Measurements from ENCODE around the gene NRN1L. TPM values are rescaled to one million over a fixed set of nuclear protein-coding genes. Genes with fewer than 3 reads are reported as not detected.

NRN1L gene
- total and polyA plus RNA-seq, 4 donors: 1.1 to 5.8 (median 3.6) TPM

DNA sequence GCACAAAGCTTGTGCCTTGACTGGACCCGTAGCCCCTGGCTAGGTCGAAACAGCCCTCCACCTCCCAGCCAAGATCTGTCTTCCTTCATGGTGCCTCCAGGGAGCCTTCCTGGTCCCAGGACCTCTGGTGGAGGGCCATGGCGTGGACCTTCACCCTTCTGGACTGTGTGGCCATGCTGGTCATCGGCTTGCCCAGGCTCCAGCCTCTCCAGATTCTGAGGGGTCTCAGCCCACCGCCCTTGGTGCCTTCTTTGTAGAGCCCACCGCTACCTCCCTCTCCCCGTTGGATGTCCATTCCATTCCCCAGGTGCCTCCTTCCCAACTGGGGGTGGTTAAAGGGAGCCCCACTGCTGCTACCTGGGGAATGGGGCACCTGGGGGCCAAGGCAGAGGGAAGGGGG lies 43.5 kb downstream of the NRN1L start:
- TF ChIP-seq, protein P1, sequence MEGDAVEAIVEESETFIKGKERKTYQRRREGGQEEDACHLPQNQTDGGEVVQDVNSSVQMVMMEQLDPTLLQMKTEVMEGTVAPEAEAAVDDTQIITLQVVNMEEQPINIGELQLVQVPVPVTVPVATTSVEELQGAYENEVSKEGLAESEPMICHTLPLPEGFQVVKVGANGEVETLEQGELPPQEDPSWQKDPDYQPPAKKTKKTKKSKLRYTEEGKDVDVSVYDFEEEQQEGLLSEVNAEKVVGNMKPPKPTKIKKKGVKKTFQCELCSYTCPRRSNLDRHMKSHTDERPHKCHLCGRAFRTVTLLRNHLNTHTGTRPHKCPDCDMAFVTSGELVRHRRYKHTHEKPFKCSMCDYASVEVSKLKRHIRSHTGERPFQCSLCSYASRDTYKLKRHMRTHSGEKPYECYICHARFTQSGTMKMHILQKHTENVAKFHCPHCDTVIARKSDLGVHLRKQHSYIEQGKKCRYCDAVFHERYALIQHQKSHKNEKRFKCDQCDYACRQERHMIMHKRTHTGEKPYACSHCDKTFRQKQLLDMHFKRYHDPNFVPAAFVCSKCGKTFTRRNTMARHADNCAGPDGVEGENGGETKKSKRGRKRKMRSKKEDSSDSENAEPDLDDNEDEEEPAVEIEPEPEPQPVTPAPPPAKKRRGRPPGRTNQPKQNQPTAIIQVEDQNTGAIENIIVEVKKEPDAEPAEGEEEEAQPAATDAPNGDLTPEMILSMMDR (IDR thresholded peaks at IDR 0.05; ENCODE audit: control extremely low read depth, extremely low read depth): no peak
- WGBS, 2 donors: 87 to 91% methylated on average over 7 of the region's 7 CpGs
- no peak overlapping the region for H3K4me3 ChIP-seq
- no peak for DNase-seq
- H3K27me3 ChIP-seq (ENCODE audit: control insufficient read depth in 3 of 3, insufficient read depth in 3 of 3, low read length in 2 of 3): no peaks in the 10 kb centered on the region
- H3K4me1 ChIP-seq (ENCODE audit: control insufficient read depth in 5 of 5, insufficient read depth in 5 of 5, low read length in 5 of 5): peaks cover 0 to 12% (median 0%) of the 10 kb centered on the region in 5 donors
- no peak for ATAC-seq (ENCODE audit: insufficient read depth, low FRiP score)
- no peaks in the 10 kb centered on the region for H3K9me3 ChIP-seq (ENCODE audit: control insufficient read depth in 4 of 4, insufficient read depth in 3 of 4, low read length in 3 of 4)
- H3K36me3 ChIP-seq (ENCODE audit: control insufficient read depth in 4 of 4, insufficient read depth in 4 of 4, low read length in 4 of 4): peaks cover 0 to 25% (median 16%) of the 10 kb centered on the region in 4 donors
- H3K27ac ChIP-seq (ENCODE audit: low read depth in 1 of 2, low read length in 1 of 2): no peak overlapping the region
- no peak overlapping the region for H3K9ac ChIP-seq (ENCODE audit: insufficient read depth in 1 of 2, low read length in 2 of 2)

DNA sequence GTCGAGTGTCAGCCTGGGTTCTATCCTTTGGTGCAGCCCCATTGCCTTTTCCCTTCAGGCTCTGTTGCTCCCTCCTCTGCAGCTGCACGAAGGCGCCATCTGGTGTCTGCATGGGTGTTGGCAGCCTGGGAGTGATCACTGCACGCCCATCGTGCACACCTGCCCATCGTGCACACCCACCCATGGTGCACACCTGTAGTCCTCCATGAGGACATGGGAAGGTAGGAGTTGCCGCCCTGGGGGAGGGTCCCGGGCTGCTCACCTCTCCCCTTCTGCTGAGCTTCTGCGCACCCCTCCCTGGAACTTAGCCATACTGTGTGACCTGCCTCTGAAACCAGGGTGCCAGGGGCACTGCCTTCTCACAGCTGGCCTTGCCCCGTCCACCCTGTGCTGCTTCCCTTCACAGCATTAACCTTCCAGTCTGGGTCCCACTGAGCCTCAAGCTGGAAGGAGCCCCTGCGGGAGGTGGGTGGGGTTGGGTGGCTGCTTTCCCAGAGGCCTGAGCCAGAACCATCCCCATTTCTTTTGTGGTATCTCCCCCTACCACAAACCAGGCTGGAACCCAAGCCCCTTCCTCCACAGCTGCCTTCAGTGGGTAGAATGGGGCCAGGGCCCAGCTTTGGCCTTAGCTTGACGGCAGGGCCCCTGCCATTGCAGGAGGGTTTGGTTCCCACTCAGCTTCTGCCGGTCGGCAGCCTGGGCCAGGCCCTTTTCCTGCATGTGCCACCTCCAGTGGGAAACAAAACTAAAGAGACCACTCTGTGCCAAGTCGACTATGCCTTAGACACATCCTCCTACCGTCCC lies 44.1 kb downstream of the NRN1L start:
- Histone ChIP-seq H3K27me3 (ENCODE audit: control insufficient read depth in 3 of 3, insufficient read depth in 3 of 3, low read length in 2 of 3) (no peaks in the 10 kb centered on the region), H3K27ac (ENCODE audit: low read depth in 1 of 2, low read length in 1 of 2) (no peak overlapping the region), H3K9ac (ENCODE audit: insufficient read depth in 1 of 2, low read length in 2 of 2) (no peak overlapping the region), H3K9me3 (ENCODE audit: control insufficient read depth in 4 of 4, insufficient read depth in 3 of 4, low read length in 3 of 4) (no peaks in the 10 kb centered on the region), H3K4me1 (ENCODE audit: control insufficient read depth in 5 of 5, insufficient read depth in 5 of 5, low read length in 5 of 5) (peaks cover 0 to 12% (median 0%) of the 10 kb centered on the region in 5 donors), H3K4me3 (no peak overlapping the region), H3K36me3 (ENCODE audit: control insufficient read depth in 4 of 4, insufficient read depth in 4 of 4, low read length in 4 of 4) (peaks cover 0 to 28% (median 17%) of the 10 kb centered on the region in 4 donors)
- TF ChIP-seq, protein P1 (IDR thresholded peaks at IDR 0.05; ENCODE audit: control extremely low read depth, extremely low read depth): peak; percentile 89
- peak; percentile 62 to 67 (median 64) for DNase-seq
- peak; percentile 56 for ATAC-seq (ENCODE audit: insufficient read depth, low FRiP score)
- 54 to 61% methylated on average over 16 of the region's 16 CpGs for WGBS, 2 donors

DNA sequence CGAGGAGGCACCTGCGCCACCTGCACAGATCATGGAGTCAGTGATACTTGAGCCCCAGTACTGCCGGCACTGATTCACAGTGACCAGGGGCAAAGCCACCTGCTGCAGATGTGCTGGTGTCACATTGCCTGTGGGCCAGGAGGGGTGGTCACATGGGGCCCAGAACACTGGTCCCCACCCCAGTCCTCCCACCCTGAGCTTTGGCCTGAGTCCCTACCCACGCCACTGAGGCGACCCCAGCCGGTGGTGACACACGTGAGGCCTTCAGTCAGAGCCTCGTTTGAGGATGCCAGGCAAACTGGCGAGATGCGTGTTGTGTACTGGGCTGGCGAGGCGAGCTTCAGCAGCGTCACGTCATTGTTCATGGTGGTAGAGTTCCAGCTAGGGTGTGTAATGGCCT lies 45.5 kb downstream of the NRN1L start:
- H3K4me3 ChIP-seq: no peak overlapping the region
- no peak for DNase-seq

More for the DNA sequence above, 45.5 kb downstream of the NRN1L start:
- 93 to 96% methylated on average over 14 of the region's 14 CpGs for WGBS, 2 donors
- Histone ChIP-seq H3K4me1 (ENCODE audit: control insufficient read depth in 5 of 5, insufficient read depth in 5 of 5, low read length in 5 of 5) (peaks cover 0 to 14% (median 0%) of the 10 kb centered on the region in 5 donors), H3K9ac (ENCODE audit: insufficient read depth in 1 of 2, low read length in 2 of 2) (no peak overlapping the region), H3K27ac (ENCODE audit: low read depth in 1 of 2, low read length in 1 of 2) (no peak overlapping the region), H3K27me3 (ENCODE audit: control insufficient read depth in 3 of 3, insufficient read depth in 3 of 3, low read length in 2 of 3) (no peaks in the 10 kb centered on the region), H3K9me3 (ENCODE audit: control insufficient read depth in 4 of 4, insufficient read depth in 3 of 4, low read length in 3 of 4) (no peaks in the 10 kb centered on the region), H3K36me3 (ENCODE audit: control insufficient read depth in 4 of 4, insufficient read depth in 4 of 4, low read length in 4 of 4) (peaks cover 0 to 39% (median 18%) of the 10 kb centered on the region in 4 donors)
- no peak for ATAC-seq (ENCODE audit: insufficient read depth, low FRiP score)
- TF ChIP-seq, protein P1 (IDR thresholded peaks at IDR 0.05; ENCODE audit: control extremely low read depth, extremely low read depth): no peak

Data from lung (tissue), 12 donors.